ENCODE results near the gene VPS4B. TPM values are rescaled to one million over a fixed set of nuclear protein-coding genes. Genes with fewer than 3 reads are reported as not detected.

Gene VPS4B
- total RNA-seq, 1 experiment from 2014 or later, result 35.0 TPM

- H3K9me3 ChIP-seq, result no peaks in the 10 kb centered on the region
- DNase-seq, result no peak
- intact Hi-C loops (cut with micrococcal nuclease; ENCODE audit: unreplicated experiment), result no loop called here
- H3K27me3 ChIP-seq (replicated peaks; ENCODE audit: control insufficient read depth, insufficient read depth, low read length), result no peaks in the 10 kb centered on the region
- H3K4me1 ChIP-seq, result no peaks in the 10 kb centered on the region
- ChIA-PET CTCF (no interaction called here), POLR2A (no interaction called here)
- Mint-ChIP-seq H3K4me1 (ENCODE audit: low read depth, unreplicated experiment) (peaks cover 6% of the 10 kb centered on the region), H3K9me3 (ENCODE audit: unreplicated experiment) (no peaks in the 10 kb centered on the region), H3K36me3 (ENCODE audit: insufficient read depth, unreplicated experiment) (no peaks in the 10 kb centered on the region), H3K27ac (ENCODE audit: unreplicated experiment) (no peak overlapping the region), H3K27me3 (ENCODE audit: insufficient read depth, unreplicated experiment) (no peaks in the 10 kb centered on the region), H3K4me3 (ENCODE audit: unreplicated experiment) (no peak overlapping the region)
- TF ChIP-seq CTCF (IDR thresholded peaks at IDR 0.05; ENCODE audit: insufficient read depth in 1 of 2, low read depth in 1 of 2, low read length in 1 of 2, severe bottlenecking in 1 of 2, unreplicated experiment in 1 of 2), result no peak
- no TSS peak for BruUV-seq (replicated peaks)
- H3K4me3 ChIP-seq (ENCODE audit: low read depth, low read length), result no peak overlapping the region
- H3K36me3 ChIP-seq (ENCODE audit: control insufficient read depth, insufficient read depth, low read length), result no peaks in the 10 kb centered on the region
Observed at GRCh38 chr18:63467699-63468098, 45.4 kb upstream of the VPS4B start.

GRCh38 chr18:63465059-63465458 lies 42.8 kb upstream of the VPS4B start:
- H3K4me3 Mint-ChIP-seq (ENCODE audit: unreplicated experiment), result no peak overlapping the region
- H3K9me3 ChIP-seq, result no peaks in the 10 kb centered on the region
- no peak overlapping the region for H3K4me3 ChIP-seq (ENCODE audit: low read depth, low read length)
- H3K36me3 Mint-ChIP-seq (ENCODE audit: insufficient read depth, unreplicated experiment), result no peaks in the 10 kb centered on the region
- peaks cover 2% of the 10 kb centered on the region for H3K27me3 Mint-ChIP-seq (ENCODE audit: insufficient read depth, unreplicated experiment)
- DNase-seq, result no peak
- no peaks in the 10 kb centered on the region for H3K9me3 Mint-ChIP-seq (ENCODE audit: unreplicated experiment)
- intact Hi-C loops (cut with micrococcal nuclease; ENCODE audit: unreplicated experiment), result no loop called here
- BruUV-seq (replicated peaks), result no TSS peak
- no peaks in the 10 kb centered on the region for H3K4me1 ChIP-seq
- H3K4me1 Mint-ChIP-seq (ENCODE audit: low read depth, unreplicated experiment), result no peaks in the 10 kb centered on the region
- H3K27me3 ChIP-seq (replicated peaks; ENCODE audit: control insufficient read depth, insufficient read depth, low read length), result no peaks in the 10 kb centered on the region
- H3K27ac Mint-ChIP-seq (ENCODE audit: unreplicated experiment), result no peak overlapping the region
- no peaks in the 10 kb centered on the region for H3K36me3 ChIP-seq (ENCODE audit: control insufficient read depth, insufficient read depth, low read length)
- ChIA-PET CTCF (no interaction called here), POLR2A (no interaction called here)
- TF ChIP-seq CTCF (IDR thresholded peaks at IDR 0.05; ENCODE audit: insufficient read depth in 1 of 2, low read depth in 1 of 2, low read length in 1 of 2, severe bottlenecking in 1 of 2, unreplicated experiment in 1 of 2), result no peak

GRCh38 chr18:63464434-63464833 lies 42.2 kb upstream of the VPS4B start:
- no peak for TF ChIP-seq CTCF (IDR thresholded peaks at IDR 0.05; ENCODE audit: insufficient read depth in 1 of 2, low read depth in 1 of 2, low read length in 1 of 2, severe bottlenecking in 1 of 2, unreplicated experiment in 1 of 2)
- Mint-ChIP-seq H3K36me3 (ENCODE audit: insufficient read depth, unreplicated experiment) (no peaks in the 10 kb centered on the region), H3K4me1 (ENCODE audit: low read depth, unreplicated experiment) (no peaks in the 10 kb centered on the region), H3K27ac (ENCODE audit: unreplicated experiment) (no peak overlapping the region), H3K9me3 (ENCODE audit: unreplicated experiment) (no peaks in the 10 kb centered on the region), H3K4me3 (ENCODE audit: unreplicated experiment) (no peak overlapping the region), H3K27me3 (ENCODE audit: insufficient read depth, unreplicated experiment) (peaks cover 2% of the 10 kb centered on the region)
- no peaks in the 10 kb centered on the region for H3K9me3 ChIP-seq
- no peaks in the 10 kb centered on the region for H3K4me1 ChIP-seq
- no peak overlapping the region for H3K4me3 ChIP-seq (ENCODE audit: low read depth, low read length)
- no peaks in the 10 kb centered on the region for H3K27me3 ChIP-seq (replicated peaks; ENCODE audit: control insufficient read depth, insufficient read depth, low read length)
- no TSS peak for BruUV-seq (replicated peaks)
- CTCF ChIA-PET, result no interaction called here
- H3K36me3 ChIP-seq (ENCODE audit: control insufficient read depth, insufficient read depth, low read length), result no peaks in the 10 kb centered on the region
- POLR2A ChIA-PET, result no interaction called here
- no peak for DNase-seq
- intact Hi-C loops (cut with micrococcal nuclease; ENCODE audit: unreplicated experiment), result no loop called here
